Breast epithelium (tissue), 4 donors: Measurements from ENCODE around the gene IKZF2. TPM values are rescaled to one million over a fixed set of nuclear protein-coding genes. Genes with fewer than 3 reads are reported as not detected.
"Not testable (repeated sequence)": the region's sequence is repeated elsewhere in the genome, so short reads cannot be mapped to it uniquely, and the experiment has no call there.

Experiments used
- DNase-seq, 2 donors: peaks; one replicate each; pipeline ENCODE4 v3.0.0-alpha.2; 2019; ENCODE audit warnings: low spot score in 2 of 2
- H3K27ac ChIP-seq, 2 donors: fragments of 200-600 bp; sonication (generic) in 1 of 2; one replicate each; pipeline ENCODE4 v1.5.1; 2016 to 2019; ENCODE audit warnings: mild to moderate bottlenecking in 1 of 2
- H3K27me3 ChIP-seq, 2 donors: fragments of 200-600 bp; sonication (generic) in 1 of 2; one replicate each; pipeline versions ENCODE4 v1.5.1 to v1.6.0; 2017 to 2019; ENCODE audit warnings: control low read depth in 1 of 2, mild to moderate bottlenecking in 1 of 2
- H3K36me3 ChIP-seq: fragments of 200-600 bp; one replicate; pipeline ENCODE4 v1.5.1; 2019
- H3K4me1 ChIP-seq, 2 donors: fragments of 200-600 bp; sonication (generic); one replicate each; pipeline ENCODE4 v1.5.1; 2016 to 2019; ENCODE audit warnings: control low read depth in 1 of 2
- H3K4me3 ChIP-seq, 3 donors: fragments of 200-600 bp; sonication (generic); 1 replicate in 2 of 3; 2 replicates in 1 of 3; pipeline ENCODE4 v1.5.1; 2016 to 2019; ENCODE audit warnings: mild to moderate bottlenecking in 3 of 3, moderate library complexity in 2 of 3
- H3K9me3 ChIP-seq, 2 donors: fragments of 200-600 bp; sonication (generic) in 1 of 2; one replicate each; pipeline ENCODE4 v1.5.1; 2016 to 2019; ENCODE audit warnings: control low read depth in 1 of 2
- CTCF ChIP-seq, 3 donors: fragments of 450-650 bp; IDR thresholded peaks; one replicate each; pipeline ENCODE4 v1.5.1; 2016 to 2017; ENCODE audit warnings: antibody characterized with exemption in 3 of 3, mild to moderate bottlenecking in 3 of 3, moderate library complexity in 3 of 3
- POLR2A ChIP-seq: fragments of 450-650 bp; IDR thresholded peaks from one replicate; pipeline ENCODE4 v1.6.1; 2016; ENCODE audit warnings: antibody characterized with exemption, mild to moderate bottlenecking, moderate library complexity
- POLR2AphosphoS5 ChIP-seq, 3 donors: sonication (generic); formaldehyde crosslinking; IDR thresholded peaks; one replicate each; pipeline ENCODE4 v1.6.1; 2017; ENCODE audit warnings: antibody characterized with exemption in 3 of 3
- intact Hi-C: fragments of 100-400 bp; cut with DNase I; formaldehyde crosslinking; loops from one replicate; pipeline ENCODE4 v1.15.1; 2023; ENCODE audit warnings: low total_unique reads
- total RNA-seq, 3 donors: library from RNA; depleted of rRNA; stranded (reverse); fragments of >200 nt; gene quantifications; one replicate each; pipeline ENCODE4 v1.1.0, GENCODE V29; 2016

IKZF2 gene
- total RNA-seq, 3 donors from 2014 or later, result 8.0 to 34.4 (median 22.0) TPM

GRCh38 chr2:213034585-213034984 lies 116.8 kb downstream of the IKZF2 start:
- Histone ChIP-seq H3K27ac (no peak overlapping the region), H3K4me3 (no peak overlapping the region), H3K36me3 (no peaks in the 10 kb centered on the region), H3K9me3 (no peaks in the 10 kb centered on the region), H3K4me1 (no peaks in the 10 kb centered on the region), H3K27me3 (no peaks in the 10 kb centered on the region)
- no peak for TF ChIP-seq CTCF (IDR thresholded peaks at IDR 0.05)
- intact Hi-C loops, result no loop called here
- DNase-seq, result no peak

- Histone ChIP-seq H3K4me3 (no peak overlapping the region), H3K36me3 (no peaks in the 10 kb centered on the region), H3K4me1 (no peaks in the 10 kb centered on the region), H3K9me3 (no peaks in the 10 kb centered on the region), H3K27me3 (no peaks in the 10 kb centered on the region), H3K27ac (no peak overlapping the region)
- TF ChIP-seq POLR2A, result no peak
- DNase-seq, result no peak
- intact Hi-C loops, result no loop called here
Observed at GRCh38 chr2:213032607-213033006, 118.8 kb downstream of the IKZF2 start.

GRCh38 chr2:213022987-213023386 lies 128.4 kb downstream of the IKZF2 start:
- TF ChIP-seq CTCF (IDR thresholded peaks at IDR 0.05) (no peak), POLR2AphosphoS5 (IDR thresholded peaks at IDR 0.05) (no peak), POLR2A (no peak)
- no peaks in the 10 kb centered on the region for H3K4me1 ChIP-seq
- H3K27ac ChIP-seq, result no peak overlapping the region
- no peaks in the 10 kb centered on the region for H3K27me3 ChIP-seq
- no peaks in the 10 kb centered on the region for H3K36me3 ChIP-seq
- no peak overlapping the region for H3K4me3 ChIP-seq
- no peak for DNase-seq
- H3K9me3 ChIP-seq, result no peaks in the 10 kb centered on the region
- intact Hi-C loops, result no loop called here

- no peak for DNase-seq
- intact Hi-C loops, result no loop called here
- Histone ChIP-seq H3K27ac (no peak overlapping the region), H3K9me3 (no peaks in the 10 kb centered on the region), H3K36me3 (no peaks in the 10 kb centered on the region), H3K4me3 (no peak overlapping the region), H3K27me3 (no peaks in the 10 kb centered on the region), H3K4me1 (no peaks in the 10 kb centered on the region)
- TF ChIP-seq POLR2A (no peak), CTCF (IDR thresholded peaks at IDR 0.05) (no peak), POLR2AphosphoS5 (IDR thresholded peaks at IDR 0.05) (no peak)
Observed at GRCh38 chr2:213021971-213022899, 129.2 kb downstream of the IKZF2 start.

- H3K27me3 ChIP-seq, H3K4me1 ChIP-seq, H3K9me3 ChIP-seq, H3K27ac ChIP-seq, DNase-seq, H3K4me3 ChIP-seq, H3K36me3 ChIP-seq, intact Hi-C loops: not testable (repeated sequence)
Observed at GRCh38 chr2:213020913-213021312, 130.5 kb downstream of the IKZF2 start.

- Histone ChIP-seq H3K27ac (no peak overlapping the region), H3K9me3 (no peaks in the 10 kb centered on the region), H3K36me3 (no peaks in the 10 kb centered on the region), H3K27me3 (no peaks in the 10 kb centered on the region), H3K4me3 (no peak overlapping the region), H3K4me1 (no peaks in the 10 kb centered on the region)
- TF ChIP-seq CTCF (IDR thresholded peaks at IDR 0.05) (no peak), POLR2AphosphoS5 (IDR thresholded peaks at IDR 0.05) (no peak), POLR2A (no peak)
- no peak for DNase-seq
- intact Hi-C loops, result no loop called here
Observed at GRCh38 chr2:213020268-213020667, 131.1 kb downstream of the IKZF2 start.
